ENCODE measurements around the gene KLF16.

Gene KLF16

GRCh38 chr19:1854039-1854541 lies 9.3 kb downstream of the KLF16 start:
- no peak for DNase-seq

DNA sequence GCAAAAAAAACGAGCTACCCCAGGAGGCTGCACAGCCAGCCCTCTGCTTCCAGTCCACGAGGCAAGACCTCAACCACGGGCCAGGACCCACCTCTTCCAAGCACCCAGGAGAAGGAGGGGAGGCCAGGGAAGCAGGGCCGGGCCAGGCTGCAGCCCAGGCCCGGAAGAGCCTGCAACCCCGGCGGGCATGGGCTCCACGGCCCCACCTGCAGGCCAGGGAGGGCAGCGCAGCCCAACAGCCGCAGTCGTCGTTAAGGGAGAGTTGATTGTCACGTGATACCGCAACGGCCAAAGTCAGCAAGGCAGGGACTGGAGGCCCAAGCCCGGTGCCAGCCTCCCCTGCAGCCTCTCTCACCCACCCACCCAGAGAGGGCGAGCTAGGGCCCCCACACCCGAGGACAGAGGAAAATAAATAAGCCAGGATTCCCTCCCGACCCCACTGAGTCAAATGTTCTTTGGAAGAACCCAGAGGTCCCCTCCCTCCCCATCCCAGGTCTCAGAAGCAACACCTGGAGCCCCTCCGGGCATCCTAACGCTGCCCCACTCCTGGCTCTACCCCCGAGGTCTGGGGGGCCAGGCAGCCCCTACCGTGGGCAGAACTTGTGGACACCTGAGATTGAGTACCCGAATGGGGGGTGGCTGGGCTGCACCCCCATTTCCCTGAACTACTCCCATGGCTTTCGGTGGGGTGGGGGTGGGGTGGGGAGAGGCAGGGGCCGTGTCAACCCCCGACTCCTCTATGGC lies 9.9 kb downstream of the KLF16 start:
- peak; percentile 29 to 45 for DNase-seq

GRCh38 chr19:1852581-1853128 lies 10.7 kb downstream of the KLF16 start:
- DNase-seq = no peak

GRCh38 chr19:1851654-1852580 lies 11.5 kb downstream of the KLF16 start:
- DNase-seq = no peak

GRCh38 chr19:1850809-1851653 lies 12.3 kb downstream of the KLF16 start:
- no peak for DNase-seq

DNA sequence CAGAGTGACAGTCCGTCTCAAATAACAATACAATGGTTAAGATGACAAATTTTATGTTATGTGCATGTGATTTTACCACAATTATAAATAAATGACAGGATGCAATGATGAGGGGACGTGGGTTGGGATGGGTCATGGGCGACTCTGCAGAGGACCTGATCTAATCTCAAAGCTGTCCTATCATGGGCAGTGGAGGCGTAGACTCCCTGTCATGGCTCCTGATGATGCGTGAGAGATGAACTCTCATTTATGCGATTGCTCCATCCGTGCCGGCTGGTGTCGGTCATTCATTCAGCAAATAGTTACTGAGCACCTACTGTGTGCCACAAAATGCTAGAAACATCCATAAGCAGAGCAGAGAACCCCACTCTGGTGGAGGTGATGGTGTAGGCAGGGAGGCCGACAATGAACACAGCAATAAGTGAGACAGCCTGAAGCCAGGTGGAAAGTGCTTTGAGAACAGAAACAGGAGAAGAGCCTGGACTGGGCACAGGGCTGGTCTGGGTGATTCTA lies 13.4 kb downstream of the KLF16 start:
- DNase-seq = no peak

- DNase-seq = no peak
These were observed 14.3 kb downstream of the KLF16 start for GRCh38 chr19:1849132-1849474.

GRCh38 chr19:1848399-1849131 lies 14.8 kb downstream of the KLF16 start, which contains the start of gene REXO1:
Gene REXO1, minus strand, starts transcription at chr19:1848483. Its CDS starts 125 bp downstream, at chr19:1848358.
- peak; percentile 80 to 85 for DNase-seq

- no peak for DNase-seq
These were observed 15.5 kb downstream of the KLF16 start for GRCh38 chr19:1847684-1848398.

DNA sequence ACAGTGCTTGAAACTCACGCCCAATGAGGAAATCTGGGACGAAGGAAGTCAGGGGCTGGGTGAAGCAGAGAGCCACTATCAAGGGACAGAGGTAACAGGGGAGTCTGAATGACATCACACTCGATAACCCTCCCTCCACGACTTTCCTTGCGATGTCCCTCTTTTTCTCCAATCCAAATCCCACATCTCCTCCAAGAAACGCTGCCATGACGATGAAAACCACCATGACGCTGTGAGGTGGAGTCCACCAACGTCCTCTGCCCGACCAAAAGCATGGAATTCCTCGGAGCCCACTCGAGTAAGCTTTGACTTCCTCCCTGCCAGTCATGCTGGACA lies 16.1 kb downstream of the KLF16 start:
- no peak for DNase-seq

GRCh38 chr19:1846517-1847204 lies 16.7 kb downstream of the KLF16 start:
- DNase-seq = no peak

GRCh38 chr19:1845642-1846041 lies 17.7 kb downstream of the KLF16 start:
- DNase-seq = no peak

GRCh38 chr19:1845125-1845515 lies 18.3 kb downstream of the KLF16 start:
- no peak for DNase-seq

GRCh38 chr19:1844513-1845124 lies 18.8 kb downstream of the KLF16 start:
- DNase-seq = no peak

- no peak for DNase-seq
These were observed 19.6 kb downstream of the KLF16 start for GRCh38 chr19:1843646-1844394.

GRCh38 chr19:1843116-1843515 lies 20.3 kb downstream of the KLF16 start:
- DNase-seq = no peak

- DNase-seq = no peak
These were observed 22.0 kb downstream of the KLF16 start for GRCh38 chr19:1841209-1841924.

DNA sequence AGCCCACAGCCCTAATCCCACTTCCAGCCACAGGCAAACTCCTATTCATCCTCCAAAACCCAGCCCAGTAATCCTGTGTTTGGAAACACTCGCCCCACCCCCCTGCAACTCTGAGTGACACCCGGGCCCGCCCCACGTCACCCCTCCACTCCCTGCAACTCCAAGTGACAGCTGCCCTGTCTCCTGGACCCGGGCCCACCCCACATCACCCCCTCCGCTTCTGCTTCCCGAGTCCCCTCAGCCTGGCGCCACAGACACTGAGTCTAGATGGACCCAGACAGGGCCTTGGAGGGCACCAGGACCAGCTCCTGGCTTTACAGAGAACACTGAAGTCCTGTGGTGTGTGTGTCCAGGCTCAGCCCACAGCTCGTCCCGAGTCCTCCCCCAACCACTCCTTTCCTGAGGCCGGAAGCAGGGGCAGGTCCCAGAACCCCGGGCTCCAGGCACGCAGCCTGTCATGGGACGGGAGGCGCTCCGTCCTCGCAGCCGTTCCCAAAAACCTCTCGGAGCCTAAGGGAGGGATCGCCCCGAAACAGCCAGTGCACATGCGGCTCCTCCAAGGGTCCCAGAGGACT lies 22.8 kb downstream of the KLF16 start:
- DNase-seq = no peak

Data from SHP77 (cell line).